GM19463 (cell line): Measurements from ENCODE around the gene KRT12.
"Not testable (repeated sequence)": the region's sequence is repeated elsewhere in the genome, so short reads cannot be mapped to it uniquely, and the experiment has no call there.

Experiments
- ATAC-seq: cut with Tn5 transposase; IDR thresholded peaks from one replicate; pipeline ENCODE4 v1.9.1; 2021; ENCODE audit warnings: mild to moderate bottlenecking, moderate library complexity; ENCODE audit not compliant: unreplicated experiment

The KRT12 gene

DNA sequence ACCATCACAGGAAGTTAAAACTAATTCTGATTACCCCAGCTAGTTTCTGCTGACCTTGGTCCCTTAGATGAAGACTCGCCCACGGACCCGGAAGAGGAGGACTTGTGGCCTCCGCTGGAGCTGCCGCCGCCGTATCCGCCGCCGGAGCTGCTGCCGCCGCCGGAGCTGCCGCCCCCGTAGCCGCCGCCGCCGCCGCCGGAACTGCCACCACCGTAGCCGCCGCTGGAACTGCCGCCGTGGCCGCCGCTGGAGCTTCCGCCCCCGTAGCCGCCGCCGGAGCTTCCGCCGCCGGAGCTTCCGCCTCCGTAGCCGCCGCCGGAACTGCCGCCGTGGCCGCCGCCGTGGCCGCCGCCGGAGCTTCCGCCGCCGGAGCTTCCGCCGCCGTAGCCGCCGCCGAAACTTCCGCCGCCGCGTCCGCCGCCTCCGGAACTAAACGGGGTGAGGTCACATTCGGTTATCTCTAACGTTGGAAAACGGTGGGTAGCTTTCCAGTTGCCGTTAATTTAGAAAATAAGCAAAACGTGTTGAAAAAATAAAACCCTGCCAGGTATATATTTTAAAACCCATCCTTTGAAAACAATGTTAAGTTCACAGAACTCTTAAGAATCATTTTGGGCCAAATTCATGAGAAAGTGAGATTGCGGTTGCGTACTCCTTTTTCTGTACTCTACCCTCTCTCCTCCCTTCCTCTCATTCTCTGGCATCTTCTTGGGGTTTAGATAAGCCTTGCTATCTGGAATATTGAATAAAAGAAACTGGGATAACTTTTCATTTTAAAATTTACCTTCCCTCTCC lies 48.1 kb downstream of the KRT12 start:
- ATAC-seq = peak; percentile 73

DNA sequence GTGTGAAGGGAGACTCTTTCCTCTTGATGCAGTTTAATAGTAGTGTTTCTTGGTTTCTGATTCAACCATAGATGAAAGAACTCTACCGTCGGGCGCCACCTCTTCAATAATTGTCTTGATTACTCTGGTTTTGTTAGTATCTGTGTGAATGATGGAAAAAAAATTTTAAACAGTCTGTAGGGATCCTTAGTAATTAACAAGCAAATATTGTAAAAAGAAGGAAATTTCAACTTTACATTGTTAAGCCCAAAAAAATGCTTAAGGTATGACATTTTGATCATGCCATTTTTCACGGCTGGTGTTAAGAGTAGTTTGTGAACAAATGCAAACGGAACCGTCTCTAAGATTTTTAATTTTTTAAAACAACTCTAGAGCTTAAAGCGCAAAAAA lies 48.7 kb downstream of the KRT12 start:
- no peak for ATAC-seq

- ATAC-seq = no peak
Measured at GRCh38 chr17:40817103-40817682, 49.8 kb downstream of the KRT12 start.

DNA sequence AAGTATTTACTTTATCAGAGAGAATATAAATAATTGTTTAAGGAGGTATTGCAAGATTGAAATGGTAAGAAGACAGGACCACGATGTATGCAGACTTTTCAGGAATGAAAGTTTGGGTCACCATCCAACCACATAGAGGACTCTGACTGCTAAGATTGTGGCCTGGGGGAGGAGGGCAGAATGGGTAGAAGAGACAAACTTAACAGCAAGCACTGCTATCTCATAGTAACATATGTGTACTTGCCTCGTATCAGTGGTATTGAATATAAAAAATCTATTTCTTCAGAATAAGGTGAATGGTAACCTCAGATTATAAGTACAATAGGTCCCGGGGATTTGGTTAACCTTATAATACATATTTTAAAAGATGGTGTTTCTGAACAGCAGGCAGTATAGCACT lies 50.5 kb downstream of the KRT12 start:
- no peak for ATAC-seq

DNA sequence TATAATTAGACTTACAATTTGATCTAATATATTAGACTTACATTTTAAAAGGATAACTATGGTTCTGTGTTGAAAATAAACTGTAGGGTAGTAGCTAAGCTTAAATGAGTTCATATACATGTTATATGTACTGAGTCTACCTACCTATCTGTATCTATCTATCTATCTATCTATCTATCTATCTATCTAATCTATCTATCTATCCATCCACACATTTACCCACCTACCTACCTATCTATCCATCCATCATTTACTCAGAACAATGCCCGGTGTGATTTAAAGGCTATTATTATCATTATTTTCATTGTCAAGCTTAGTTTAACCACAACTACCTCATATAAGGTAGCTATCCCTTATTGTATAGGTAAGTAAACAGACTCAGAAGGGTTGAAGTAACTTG lies 51.6 kb downstream of the KRT12 start:
- ATAC-seq = no peak

DNA sequence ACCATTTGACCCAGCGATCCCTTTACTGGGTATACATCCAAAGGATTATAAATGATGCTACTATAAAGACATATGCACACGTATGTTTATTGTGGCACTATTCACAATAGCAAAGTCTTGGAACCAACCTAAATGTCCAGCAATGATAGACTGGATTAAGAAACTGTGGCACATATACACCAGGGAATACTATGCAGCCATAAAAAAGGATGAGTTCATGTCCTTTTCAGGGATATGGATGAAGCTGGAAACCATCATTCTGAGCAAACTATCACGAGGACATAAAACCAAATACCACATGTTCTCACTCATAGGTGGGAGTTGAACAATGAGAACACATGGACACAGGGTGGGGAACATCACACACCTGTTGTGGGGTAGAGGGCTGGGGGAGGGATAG lies 52.4 kb downstream of the KRT12 start:
- ATAC-seq = not testable (repeated sequence)

DNA sequence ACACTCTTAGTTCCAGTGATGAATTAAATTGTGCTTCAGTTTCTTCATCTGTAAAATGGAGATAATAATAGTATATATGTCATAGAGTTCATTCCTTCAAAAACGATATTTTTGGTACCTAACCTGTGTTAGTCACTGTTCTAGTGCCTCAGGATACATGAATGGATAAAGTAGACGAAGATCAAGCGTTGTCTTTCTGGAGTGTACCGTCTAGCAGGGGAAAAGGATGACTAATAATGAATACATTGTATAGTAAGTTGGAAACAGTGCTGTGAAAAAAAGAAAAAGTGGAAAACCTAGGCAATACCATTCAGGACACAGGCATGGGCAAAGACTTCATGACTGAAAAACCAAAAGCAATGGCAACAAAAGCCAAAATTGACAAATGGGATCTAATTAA lies 53.2 kb downstream of the KRT12 start:
- no peak for ATAC-seq

DNA sequence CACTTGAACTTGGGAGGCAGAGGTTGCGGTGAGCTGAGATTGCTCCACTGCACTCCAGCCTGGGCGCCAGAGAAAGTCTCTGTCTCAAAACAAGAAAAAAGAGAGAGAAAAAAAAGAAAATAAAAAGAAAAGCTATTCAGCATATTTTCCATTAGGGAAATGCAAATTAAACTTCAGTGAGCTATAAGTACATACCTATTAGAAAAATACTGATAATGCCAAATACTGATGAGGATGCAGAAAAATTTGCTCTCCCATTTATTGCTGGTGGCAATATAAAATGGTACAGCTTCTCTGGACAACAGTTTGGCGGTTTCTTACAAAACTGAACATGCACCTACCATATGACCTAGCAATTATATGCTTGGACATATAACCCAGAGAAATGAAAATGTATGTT lies 54.4 kb downstream of the KRT12 start:
- ATAC-seq = no peak
